HG03457 (cell line): ENCODE data around the gene RASEF.

ENCODE experiments used
- ATAC-seq: cut with Tn5 transposase; IDR thresholded peaks from one replicate; pipeline ENCODE4 v1.9.1; 2021; ENCODE audit warnings: moderate number of reproducible peaks; ENCODE audit not compliant: unreplicated experiment

The RASEF gene

DNA sequence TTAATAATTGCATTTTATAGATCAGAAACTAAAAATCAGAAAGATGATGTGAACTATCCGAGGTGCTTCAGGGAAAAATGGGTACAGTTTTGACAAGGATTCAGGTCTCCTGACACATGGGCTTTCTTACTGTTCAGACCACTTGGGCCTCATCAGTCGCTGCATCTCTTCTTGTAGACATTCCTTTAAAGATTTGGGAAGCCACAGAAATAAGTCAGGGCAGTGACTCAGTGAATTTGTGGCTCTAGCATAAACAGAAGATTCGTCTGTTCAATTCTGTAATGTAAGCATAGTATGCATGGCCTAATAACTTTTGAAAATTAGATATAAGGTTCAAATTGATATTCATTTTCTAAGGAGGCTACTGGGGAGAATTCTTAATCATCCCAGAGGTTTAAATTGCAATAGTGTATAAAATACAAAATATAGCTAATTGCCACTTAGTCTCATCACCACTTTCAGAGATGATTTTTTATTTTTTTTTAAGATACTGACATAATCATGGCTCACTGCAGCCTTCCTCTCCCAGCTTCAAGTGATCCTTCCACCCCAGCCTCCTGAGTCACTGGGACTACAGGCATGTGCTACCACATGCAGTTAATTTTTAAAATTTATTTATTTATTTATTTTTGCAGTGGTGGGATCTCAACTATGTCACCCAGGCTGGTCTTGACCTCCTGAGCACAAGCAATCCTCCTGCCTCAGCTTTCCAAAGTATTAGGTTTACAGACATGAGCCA is 48.9 kb downstream of the RASEF start:
- no peak for ATAC-seq

DNA sequence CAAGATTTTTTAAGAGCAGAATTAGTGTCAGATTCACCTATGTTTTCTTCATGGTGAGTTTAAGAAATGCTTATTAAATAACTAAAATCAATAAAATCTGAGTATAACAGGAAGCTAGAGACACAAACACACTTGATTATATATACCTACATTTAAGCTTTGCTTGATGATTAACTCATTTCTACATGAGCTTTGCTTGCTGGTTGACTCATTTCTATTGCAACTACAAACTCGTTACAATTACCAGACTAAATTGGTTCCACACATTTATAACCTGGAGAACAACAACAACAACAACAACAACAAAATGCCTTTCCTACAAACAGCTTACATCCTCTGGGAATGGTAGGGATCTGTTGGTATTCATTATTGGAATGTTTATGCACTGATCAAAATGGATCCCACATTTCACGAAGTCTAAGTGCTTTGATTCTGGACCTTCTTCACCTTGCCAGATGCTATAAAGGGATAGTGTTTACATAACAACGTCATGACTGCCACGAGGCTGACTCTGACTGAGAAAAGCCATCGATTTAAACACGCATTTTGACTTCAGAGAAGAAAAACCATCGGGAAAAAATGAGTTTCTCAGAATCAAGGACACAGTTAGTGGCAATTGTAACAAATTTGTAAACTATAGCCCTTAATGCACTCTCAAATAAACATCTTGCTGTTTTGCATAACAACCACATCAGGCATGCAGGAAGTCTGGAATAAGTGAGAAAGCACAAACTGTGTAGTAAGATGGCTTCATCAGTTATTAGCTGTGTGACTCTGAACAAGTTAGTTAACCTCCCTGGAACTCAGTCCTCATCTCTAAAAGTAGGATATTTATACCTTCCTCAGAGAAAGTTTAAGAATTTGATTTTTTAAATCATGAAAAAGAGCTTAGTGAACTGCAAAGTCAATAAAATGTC is 49.8 kb downstream of the RASEF start:
- ATAC-seq: no peak

DNA sequence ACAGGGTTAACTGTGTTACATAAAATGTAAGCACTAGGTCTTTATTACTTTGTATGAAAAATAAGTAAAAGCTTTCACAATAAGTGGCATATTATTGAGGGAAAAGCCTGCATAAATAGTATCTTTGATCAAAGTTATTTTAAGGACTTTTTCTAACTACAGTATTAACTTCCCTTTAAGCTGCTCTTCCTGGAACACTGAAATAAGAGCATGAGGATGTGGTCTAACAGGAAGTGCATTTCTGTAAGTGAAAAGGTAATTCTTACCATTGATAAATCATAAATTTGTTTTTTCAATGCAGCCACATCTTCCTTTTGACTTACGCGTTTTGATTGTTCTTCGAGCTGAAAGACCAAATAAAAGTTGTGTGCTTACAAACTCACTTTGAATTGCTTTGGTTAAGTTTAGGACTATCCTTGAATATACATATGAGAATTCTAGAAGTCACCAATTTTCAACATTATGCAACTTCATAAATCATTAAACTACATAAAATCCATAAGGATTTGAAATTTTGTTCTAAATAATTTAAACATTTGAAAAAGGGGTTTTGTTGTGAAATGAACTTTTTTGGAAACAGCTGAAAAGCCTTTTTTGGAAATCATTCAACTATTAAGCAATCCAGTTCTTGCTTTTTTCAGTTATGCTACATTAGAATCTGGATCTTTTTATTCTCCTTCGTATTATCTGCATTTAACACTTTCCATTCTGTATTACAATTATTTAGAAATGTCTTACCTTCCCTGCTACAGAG is 50.6 kb downstream of the RASEF start:
- no peak for ATAC-seq

DNA sequence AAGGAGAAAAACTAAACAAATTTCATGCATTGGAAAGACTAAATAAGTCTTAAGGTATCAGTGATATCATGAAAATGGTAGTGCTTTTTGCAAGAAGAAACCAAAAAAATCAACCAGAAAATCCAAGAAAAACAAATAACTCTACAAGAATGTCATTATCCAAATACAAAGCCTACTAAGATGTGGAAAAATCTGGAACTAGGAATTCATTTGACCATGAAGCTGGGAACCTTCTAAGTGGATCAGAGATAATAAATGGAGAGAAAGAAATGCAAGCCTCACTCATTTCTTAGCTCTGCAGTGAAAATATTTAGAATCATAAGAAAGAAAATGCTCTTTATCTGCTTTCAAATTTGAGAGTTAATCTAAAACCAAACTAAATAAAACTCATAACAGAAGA is 51.3 kb downstream of the RASEF start:
- ATAC-seq: no peak

DNA sequence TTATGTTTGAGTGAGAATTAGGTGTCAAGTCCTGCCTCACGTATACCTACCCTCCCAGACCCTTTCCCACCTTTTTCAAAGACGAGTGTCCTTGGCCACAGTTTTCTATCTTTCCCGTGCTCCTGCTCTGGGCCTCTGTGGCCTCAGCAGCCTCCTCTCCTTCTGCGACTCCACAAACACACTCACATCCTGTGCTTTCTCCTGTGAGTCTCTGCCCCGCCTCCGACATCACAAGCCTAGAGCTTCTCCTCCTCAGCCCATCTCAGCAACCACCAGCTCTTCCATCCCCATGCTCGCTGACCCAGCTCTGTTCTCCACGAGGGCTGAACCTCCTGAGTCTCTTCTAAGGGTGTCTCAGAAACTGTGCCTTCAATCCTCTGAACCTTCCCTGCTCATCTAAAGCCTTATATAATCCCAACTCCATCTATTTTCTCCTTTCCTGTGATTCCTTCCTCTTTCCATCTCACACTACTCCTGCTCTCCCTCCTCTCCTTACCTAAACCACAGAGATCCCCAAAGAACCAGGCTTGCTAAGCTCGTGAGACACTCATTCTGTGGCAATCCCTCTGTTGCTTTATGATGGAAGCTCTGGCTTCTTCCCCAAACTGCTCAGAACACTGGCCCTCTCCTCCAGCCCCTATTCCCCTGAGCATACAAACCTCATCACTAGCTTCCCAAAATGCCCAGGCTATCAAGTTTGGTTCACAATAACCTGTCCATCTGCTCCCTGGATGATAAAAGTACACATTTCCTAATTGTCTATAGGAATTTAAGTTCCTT is 55.2 kb downstream of the RASEF start:
- no peak for ATAC-seq

DNA sequence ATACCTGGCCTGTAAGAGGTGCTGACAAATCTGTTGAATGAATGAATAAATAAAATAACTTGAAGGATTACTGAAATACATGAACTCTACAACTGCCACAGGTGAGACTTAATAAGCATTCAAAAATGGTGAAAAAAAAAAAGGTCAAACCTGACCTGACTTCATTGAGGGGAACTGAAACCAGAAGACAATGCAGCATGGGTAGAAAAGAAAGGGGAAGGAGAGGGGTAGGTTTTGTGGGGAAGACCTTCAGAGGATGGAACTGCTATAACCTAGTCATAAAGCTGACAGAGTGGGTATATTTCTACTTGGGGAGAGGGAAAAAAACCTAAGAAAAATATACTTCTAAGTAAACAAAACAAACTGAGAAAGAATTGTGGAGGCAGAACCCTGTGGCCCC is 56.6 kb downstream of the RASEF start:
- no peak for ATAC-seq

DNA sequence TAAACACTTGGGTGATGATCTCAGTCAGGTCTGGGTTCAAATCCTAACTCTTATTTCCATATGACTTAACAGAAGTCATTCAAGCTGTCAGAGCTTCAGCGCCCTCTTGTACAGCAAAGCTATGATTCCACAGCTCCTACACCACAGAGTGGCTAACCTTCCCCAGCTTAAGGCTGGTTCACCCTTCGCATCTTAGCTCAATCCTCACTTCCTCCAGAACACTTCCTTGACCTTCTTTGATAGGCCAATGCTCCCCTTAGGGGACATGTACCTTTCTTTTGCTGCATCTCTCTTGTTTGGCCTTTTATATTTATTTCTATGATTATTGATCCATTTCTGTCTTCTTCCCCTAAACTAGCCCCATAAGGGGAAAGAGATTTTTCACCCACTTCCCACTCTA is 57.0 kb downstream of the RASEF start:
- no peak for ATAC-seq

DNA sequence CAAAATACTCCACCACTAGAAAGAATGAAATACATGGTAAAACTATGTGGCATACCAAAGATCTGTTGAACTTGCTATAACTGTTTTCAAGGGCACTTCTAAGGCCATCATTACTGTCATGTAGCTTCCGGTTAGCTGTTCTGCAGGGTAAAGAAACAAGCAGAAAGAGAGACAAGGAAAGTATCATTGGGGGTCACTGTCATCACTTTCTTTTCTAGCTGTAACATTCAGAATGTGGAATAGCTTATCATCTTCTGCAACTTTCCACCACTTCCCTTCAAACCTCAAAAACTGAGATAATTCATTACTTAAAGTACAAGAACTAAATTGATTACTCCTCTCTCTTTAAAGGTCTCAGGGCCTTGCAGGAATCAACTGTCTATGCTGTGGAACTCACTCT is 57.6 kb downstream of the RASEF start:
- no peak for ATAC-seq

DNA sequence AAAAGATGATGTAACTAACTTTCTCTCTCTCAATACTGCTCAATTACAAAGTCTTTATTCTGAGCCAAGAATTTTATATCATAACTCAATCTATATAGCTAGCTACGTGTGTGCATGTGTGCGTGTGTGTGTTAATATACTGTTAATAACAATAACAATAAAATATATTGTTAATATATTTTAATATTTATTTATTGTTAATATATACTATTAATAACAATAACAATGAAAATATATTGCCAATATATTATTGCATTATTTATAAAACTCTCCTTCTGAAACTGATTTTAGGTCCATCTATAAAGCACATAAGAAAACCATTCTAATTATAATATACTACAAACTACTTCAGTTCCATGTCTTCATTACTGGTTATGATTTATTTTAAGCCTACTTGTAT is 60.6 kb downstream of the RASEF start:
- no peak for ATAC-seq

DNA sequence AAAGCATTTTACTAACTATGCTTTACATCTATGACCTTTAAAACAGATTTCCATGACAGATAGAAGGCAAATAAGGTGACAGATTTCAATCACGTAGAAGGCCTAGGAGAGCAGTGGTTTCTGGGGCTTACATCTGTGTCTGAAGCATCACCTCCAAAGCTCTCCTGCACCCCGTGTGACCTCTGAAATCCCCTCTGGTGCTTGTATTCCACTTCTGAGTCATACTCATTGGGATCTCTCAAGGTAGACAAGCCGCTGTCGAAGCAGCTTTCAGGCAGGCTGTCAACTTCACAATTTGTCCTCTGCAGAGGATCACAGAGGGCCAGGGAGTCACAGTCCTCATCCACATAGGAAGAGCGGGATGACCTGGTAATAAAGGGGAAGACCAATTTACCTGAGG is 62.2 kb downstream of the RASEF start:
- no peak for ATAC-seq

DNA sequence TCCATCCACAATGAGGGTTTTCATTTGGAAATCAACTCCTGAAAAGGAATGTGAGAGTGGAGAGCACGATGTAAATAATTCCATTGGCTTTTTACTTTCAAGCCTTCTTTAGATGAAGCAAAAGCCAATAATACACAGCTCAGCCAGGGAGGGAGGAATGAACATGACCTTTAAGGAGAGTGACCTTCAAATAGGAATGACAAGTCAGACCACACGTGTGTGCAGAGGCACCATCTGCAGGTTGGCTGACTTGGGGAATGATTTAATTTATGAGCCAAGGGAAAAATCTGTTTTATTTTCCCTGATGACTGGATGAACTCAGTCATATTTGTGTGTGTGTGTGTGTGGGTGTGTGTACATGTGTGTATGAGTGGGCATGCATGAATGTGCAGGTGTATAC is 64.5 kb downstream of the RASEF start:
- ATAC-seq: no peak

DNA sequence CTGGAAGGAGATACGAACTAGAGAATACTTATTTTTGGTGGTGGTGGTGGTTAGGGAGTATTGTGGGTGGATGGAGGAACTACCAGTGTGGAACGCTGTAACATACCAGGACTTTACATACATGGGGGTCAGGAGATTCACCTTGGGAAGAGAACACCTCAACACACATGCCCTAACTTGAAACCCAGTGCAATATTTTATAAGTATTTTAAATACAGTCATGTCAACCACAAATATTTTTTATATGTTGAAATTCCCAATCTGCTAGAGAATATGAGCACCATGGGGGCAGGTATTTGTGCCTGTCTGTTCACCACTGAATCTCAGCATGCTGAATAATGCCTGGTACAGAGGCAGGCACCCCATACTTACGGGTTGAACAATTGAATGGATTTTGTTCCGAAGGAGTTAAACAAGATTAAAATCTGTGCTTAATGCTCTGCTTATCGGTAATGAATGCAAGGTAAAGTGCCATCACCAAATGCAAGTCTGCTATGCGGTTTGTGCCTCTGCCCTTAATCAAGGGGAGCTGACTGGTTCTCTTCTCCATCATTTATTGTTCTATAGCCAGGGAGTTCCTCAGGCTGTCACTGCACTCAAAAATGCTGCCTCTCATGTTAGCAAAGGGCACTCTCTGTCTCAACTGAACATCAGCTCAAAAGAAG is 65.3 kb downstream of the RASEF start:
- no peak for ATAC-seq

DNA sequence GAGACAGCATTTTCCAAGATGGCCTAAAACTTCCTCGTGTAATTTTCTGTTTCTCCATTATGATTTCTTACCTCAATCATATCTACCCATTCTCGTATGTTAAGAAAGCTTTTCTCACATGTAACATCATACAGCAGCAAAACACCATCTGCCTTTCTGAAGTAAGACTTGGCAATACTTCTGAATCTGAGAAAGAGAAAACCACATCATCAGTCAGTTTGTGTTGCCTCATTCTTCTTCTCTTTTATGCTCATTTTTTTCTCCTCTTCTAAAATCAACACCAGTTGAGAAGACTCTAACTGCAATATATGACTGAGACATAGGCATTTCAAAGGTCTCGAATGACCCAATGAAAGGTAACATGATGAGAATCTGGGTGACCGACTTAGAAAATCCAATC is 66.0 kb downstream of the RASEF start:
- no peak for ATAC-seq

DNA sequence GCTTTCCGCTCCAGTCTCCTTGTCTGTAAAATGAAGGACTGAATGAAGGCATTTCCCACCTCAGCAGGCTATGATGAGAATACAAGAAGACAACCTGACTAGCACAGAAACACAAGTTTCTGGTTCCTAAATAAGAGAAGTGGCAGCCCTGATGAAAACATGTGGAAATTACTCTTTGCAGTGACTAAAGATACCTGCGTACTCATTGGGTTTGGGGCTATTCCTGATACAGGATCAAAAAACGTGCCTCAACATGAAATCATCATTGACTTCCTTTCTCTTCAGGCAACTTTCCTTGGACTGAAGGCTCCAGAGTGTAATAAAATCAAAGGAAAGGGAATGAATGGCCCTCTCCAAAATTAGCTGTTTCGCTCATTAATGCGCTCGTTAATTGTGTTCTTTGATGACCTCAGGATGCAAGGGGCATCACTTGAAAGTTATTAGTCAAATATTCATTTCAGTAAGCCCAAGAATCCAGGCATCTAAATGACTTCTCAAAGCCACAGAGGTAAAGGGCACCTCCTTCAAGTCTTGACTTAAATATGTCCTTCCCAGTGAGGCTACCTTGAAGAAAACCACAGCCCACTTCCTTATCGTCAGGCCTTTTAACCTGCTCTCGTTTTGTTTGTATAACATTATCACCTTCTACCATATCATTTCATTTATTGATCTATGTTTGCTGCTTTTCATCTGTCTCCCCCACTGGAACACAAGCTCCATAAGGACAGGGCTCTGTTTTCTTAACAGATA is 68.9 kb downstream of the RASEF start:
- ATAC-seq: no peak

DNA sequence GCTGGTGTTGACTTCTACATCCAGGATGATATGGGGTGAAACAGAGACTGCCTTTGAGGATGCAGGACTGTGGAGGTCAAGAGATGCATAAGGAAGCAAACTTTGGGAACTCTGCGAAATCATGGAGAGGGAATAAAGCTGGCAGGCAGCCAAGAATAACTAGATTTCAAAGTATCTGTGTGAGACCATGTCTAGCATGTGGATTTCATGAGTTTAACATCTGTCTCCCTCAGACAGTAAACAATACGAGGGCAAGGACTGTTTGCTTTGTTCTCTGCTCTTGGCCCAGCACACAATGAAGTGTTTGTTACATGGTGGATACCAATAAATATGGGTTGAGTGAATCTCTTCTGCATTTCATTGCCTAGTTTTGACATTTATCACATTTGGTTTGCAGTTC is 71.3 kb downstream of the RASEF start:
- no peak for ATAC-seq

DNA sequence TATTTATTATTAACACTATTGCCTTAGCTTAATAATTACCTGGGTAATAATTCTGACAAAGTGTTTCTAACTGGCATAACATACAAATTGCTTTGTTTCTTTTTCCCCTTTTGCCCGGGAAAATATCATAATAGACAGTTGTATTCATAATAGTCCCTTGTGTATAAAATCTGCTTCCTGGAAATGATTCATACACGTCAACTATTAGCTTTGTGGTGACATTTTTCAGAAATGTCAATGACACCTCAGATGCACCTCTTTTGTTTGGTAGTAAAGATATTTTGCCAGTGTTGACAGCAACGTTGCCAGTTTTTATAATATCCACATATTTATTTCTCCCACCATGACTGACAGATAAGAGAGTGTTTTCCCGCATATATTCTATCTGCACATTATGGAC is 73.0 kb downstream of the RASEF start:
- ATAC-seq: no peak

DNA sequence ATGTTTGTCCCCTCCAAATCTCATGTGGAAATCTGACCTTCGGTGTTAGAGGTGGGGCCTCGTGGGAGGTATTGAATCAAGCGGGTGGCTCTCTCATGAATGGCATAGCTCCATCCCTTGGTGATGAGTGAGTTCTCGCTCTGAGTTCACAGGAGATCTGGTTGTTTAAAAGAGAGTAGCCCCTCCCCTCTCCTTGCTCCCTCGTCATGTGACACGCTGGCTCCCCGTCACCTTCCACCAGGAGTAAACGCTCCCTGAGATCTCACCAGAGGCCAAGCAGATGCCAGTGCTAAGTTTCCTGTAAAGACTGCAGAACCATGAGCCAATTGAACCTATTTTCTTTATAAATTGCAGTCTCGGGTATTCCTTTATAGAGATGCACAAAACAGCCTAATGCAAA is 74.5 kb downstream of the RASEF start:
- no peak for ATAC-seq

DNA sequence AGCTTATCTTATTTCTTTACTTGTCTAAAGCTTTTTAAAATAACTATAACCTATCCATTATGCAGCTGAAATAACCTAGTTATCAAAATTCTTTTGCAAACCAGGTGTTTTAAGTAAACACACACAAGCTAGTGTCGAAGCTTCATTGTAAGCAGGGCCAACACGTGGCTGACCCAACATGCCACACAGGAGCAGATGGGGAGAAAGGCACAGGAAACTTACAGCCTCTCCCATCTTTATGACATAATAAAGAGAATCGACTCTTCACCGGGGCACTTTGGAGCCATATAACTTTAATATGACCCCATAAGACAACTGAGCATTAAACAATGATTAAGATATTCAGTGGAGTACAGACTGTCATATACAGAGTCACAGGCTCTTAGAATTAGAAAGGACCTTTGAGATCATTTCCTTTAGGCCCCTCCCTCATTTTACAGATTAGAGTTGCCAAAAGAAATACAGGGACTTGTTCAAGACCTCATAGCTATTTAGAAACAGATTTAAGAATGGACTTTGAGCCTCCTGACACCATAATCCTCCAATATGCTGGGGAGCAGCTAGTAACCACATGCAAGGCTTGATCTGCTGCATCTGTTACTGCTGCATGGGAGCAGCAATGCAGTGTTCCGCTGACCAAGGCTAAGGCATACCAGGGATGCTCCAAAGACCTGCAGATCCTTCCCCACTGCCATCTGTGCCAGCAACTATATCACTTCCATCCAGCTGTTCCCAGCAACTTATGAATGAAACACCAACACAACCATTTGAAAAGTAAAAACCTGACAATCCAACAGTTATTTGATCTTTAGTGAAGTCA is 75.4 kb downstream of the RASEF start:
- ATAC-seq: no peak

DNA sequence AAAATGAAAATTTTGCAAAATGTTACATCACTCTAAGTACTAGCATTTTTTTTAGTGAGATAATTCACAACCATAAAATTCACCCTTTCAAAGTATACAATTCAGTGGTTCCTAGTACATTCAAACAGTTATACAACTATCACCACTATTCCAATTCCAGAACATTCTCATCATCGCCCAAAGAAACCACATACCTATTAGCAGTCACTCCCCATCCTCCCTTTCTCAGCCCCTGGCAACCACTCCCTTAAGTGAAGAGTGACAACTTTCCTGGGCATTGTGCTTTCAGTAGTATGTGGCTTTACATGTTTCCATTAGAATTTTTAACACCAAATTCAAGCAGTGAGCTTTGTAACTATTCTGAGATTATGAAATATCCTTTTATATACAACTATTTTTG is 81.4 kb downstream of the RASEF start:
- no peak for ATAC-seq
